CD4-positive, alpha-beta T cell treated with Interleukin-15 for 1 hour (primary cell): ENCODE data around the gene CTNND2.
"Not testable (repeated sequence)": the region's sequence is repeated elsewhere in the genome, so short reads cannot be mapped to it uniquely, and the experiment has no call there.

Source experiments
- DNase-seq: peaks from one replicate; pipeline ENCODE4 v3.0.0-alpha.2; 2020

The CTNND2 gene

GRCh38 chr5:11377896-11378295, 526.4 kb downstream of the CTNND2 start:
- no peak for DNase-seq

- no peak for DNase-seq
Observed at GRCh38 chr5:11372191-11372590, 532.1 kb downstream of the CTNND2 start.

GRCh38 chr5:11371021-11371420, 533.2 kb downstream of the CTNND2 start:
- DNase-seq: no peak

- no peak for DNase-seq
Observed at GRCh38 chr5:11364531-11364930, 539.7 kb downstream of the CTNND2 start.

- DNase-seq: no peak
Observed at GRCh38 chr5:11363631-11364178, 540.5 kb downstream of the CTNND2 start.

GRCh38 chr5:11361768-11362167, 542.5 kb downstream of the CTNND2 start:
- no peak for DNase-seq

- DNase-seq: no peak
Observed at GRCh38 chr5:11357928-11358327, 546.3 kb downstream of the CTNND2 start.

- DNase-seq: no peak
Observed at GRCh38 chr5:11355491-11355890, 548.8 kb downstream of the CTNND2 start.

GRCh38 chr5:11346336-11346735, 557.9 kb downstream of the CTNND2 start:
- DNase-seq: no peak

- no peak for DNase-seq
Observed at GRCh38 chr5:11335881-11336760, 568.1 kb downstream of the CTNND2 start.

GRCh38 chr5:11334404-11334803, 569.8 kb downstream of the CTNND2 start:
- DNase-seq: no peak

- no peak for DNase-seq
Observed at GRCh38 chr5:11329679-11330078, 574.6 kb downstream of the CTNND2 start.

- no peak for DNase-seq
Observed at GRCh38 chr5:11324521-11325289, 579.5 kb downstream of the CTNND2 start.

GRCh38 chr5:11323761-11324160, 580.5 kb downstream of the CTNND2 start:
- DNase-seq: peak; percentile 37

GRCh38 chr5:11322133-11322532, 582.1 kb downstream of the CTNND2 start:
- peak; percentile 31 for DNase-seq

- DNase-seq: no peak
Observed at GRCh38 chr5:11319836-11320580, 584.2 kb downstream of the CTNND2 start.

- DNase-seq: not testable (repeated sequence)
Observed at GRCh38 chr5:11313694-11314093, 590.6 kb downstream of the CTNND2 start.

- DNase-seq: no peak
Observed at GRCh38 chr5:11311731-11312130, 592.5 kb downstream of the CTNND2 start.

- DNase-seq: no peak
Observed at GRCh38 chr5:11311272-11311671, 593.0 kb downstream of the CTNND2 start.

GRCh38 chr5:11310158-11310557, 594.1 kb downstream of the CTNND2 start:
- no peak for DNase-seq

- DNase-seq: no peak
Observed at GRCh38 chr5:11306365-11306764, 597.9 kb downstream of the CTNND2 start.

- no peak for DNase-seq
Observed at GRCh38 chr5:11305245-11305644, 599.0 kb downstream of the CTNND2 start.

GRCh38 chr5:11304641-11305040, 599.6 kb downstream of the CTNND2 start:
- no peak for DNase-seq
